CD14-positive monocyte (primary cell): ENCODE data around the gene UBE2J2. TPM values are rescaled to one million over a fixed set of nuclear protein-coding genes. Genes with fewer than 3 reads are reported as not detected.

Experiments
- DNase-seq, 3 donors: peaks; one replicate each; pipeline ENCODE4 v3.0.0-alpha.2; 2011 to 2022
- H2AFZ ChIP-seq: 2 replicates; pipeline ENCODE4 v1.6.0; 2012; ENCODE audit warnings: mild to moderate bottlenecking, low read depth, low read length, inconsistent platforms; ENCODE audit not compliant: insufficient read depth, poor library complexity, severe bottlenecking
- H3K27ac ChIP-seq, 2 donors: 1 replicate in 1 of 2; 2 replicates in 1 of 2; pipeline ENCODE4 v1.5.1; 2012 to 2013; ENCODE audit warnings: low read length in 2 of 2, control low read depth in 1 of 2, inconsistent platforms in 1 of 2, low read depth in 1 of 2, mild to moderate bottlenecking in 1 of 2
- H3K27me3 ChIP-seq, 2 donors: one replicate each; pipeline versions ENCODE4 v1.6.0 to v1.6.1; 2011 to 2013; ENCODE audit warnings: low read length in 2 of 2; ENCODE audit not compliant: control insufficient read depth in 2 of 2, insufficient read depth in 2 of 2
- H3K36me3 ChIP-seq, 2 donors: replicated peaks in 1 of 2; 1 replicate in 1 of 2; 2 replicates in 1 of 2; pipeline versions ENCODE4 v1.5.1 to v1.6.1; 2012 to 2013; ENCODE audit warnings: low read length in 2 of 2, control low read depth in 1 of 2, inconsistent platforms in 1 of 2, mild to moderate bottlenecking in 1 of 2; ENCODE audit not compliant: insufficient read depth in 2 of 2, control insufficient read depth in 1 of 2
- H3K4me1 ChIP-seq, 2 donors: 1 replicate in 1 of 2; 2 replicates in 1 of 2; pipeline versions ENCODE4 v1.5.1 to v1.6.1; 2012 to 2013; ENCODE audit warnings: low read length in 2 of 2, control low read depth in 1 of 2, inconsistent platforms in 1 of 2, mild to moderate bottlenecking in 1 of 2, moderate library complexity in 1 of 2; ENCODE audit not compliant: insufficient read depth in 2 of 2, control insufficient read depth in 1 of 2
- H3K4me2 ChIP-seq: replicated peaks from 2 replicates; pipeline ENCODE3; 2012; ENCODE audit warnings: low read length, moderate library complexity, mild to moderate bottlenecking; ENCODE audit not compliant: poor library complexity, severe bottlenecking; ENCODE audit errors: extremely low read depth
- H3K4me3 ChIP-seq, 3 experiments: fragments of 200-600 bp in 1 of 3; sonication (generic) in 1 of 3; replicated peaks in 1 of 3; 1 replicate in 2 of 3; 2 replicates in 1 of 3; pipeline ENCODE4 v1.5.1; 2011 to 2013; ENCODE audit warnings: low read length in 3 of 3, mild to moderate bottlenecking in 3 of 3, control low read depth in 2 of 3, low read depth in 2 of 3, inconsistent platforms in 1 of 3, moderate library complexity in 1 of 3
- H3K79me2 ChIP-seq: 2 replicates; pipeline ENCODE4 v1.6.0; 2012; ENCODE audit warnings: mild to moderate bottlenecking, control low read depth, inconsistent platforms, low read length, moderate library complexity; ENCODE audit not compliant: insufficient read depth
- H3K9ac ChIP-seq: 2 replicates; pipeline ENCODE4 v1.6.0; 2017; ENCODE audit warnings: low read length, mild to moderate bottlenecking; ENCODE audit not compliant: insufficient read depth, poor library complexity, severe bottlenecking
- H3K9me3 ChIP-seq, 2 donors: replicated peaks in 1 of 2; 1 replicate in 1 of 2; 2 replicates in 1 of 2; pipeline versions ENCODE4 v1.5.1 to v1.6.1; 2012 to 2013; ENCODE audit warnings: low read length in 2 of 2, control low read depth in 1 of 2; ENCODE audit not compliant: control insufficient read depth in 1 of 2, insufficient read depth in 1 of 2
- H4K20me1 ChIP-seq: 2 replicates; pipeline ENCODE4 v1.6.0; 2012; ENCODE audit warnings: mild to moderate bottlenecking, low read length, control low read depth, moderate library complexity; ENCODE audit not compliant: insufficient read depth
- H3K27ac Mint-ChIP-seq, 7 donors: one replicate each; pipeline ENCODE4 v1.8.0; 2020; ENCODE audit warnings: mild to moderate bottlenecking in 7 of 7, mixed read lengths in 7 of 7, moderate library complexity in 6 of 7, inconsistent platforms in 2 of 7
- H3K27me3 Mint-ChIP-seq, 3 donors: one replicate each; pipeline ENCODE4 v1.8.0; 2021 to 2022; ENCODE audit warnings: low read depth in 3 of 3, mild to moderate bottlenecking in 3 of 3, mixed read lengths in 3 of 3, moderate library complexity in 3 of 3, inconsistent platforms in 1 of 3
- H3K36me3 Mint-ChIP-seq, 2 donors: one replicate each; pipeline ENCODE4 v1.8.0; 2020; ENCODE audit warnings: mixed read lengths in 2 of 2, inconsistent platforms in 1 of 2, mild to moderate bottlenecking in 1 of 2
- H3K4me1 Mint-ChIP-seq: one replicate; pipeline ENCODE4 v1.8.0; 2020; ENCODE audit warnings: mild to moderate bottlenecking, mixed read lengths
- H3K4me3 Mint-ChIP-seq, 2 donors: one replicate each; pipeline ENCODE4 v1.8.0; 2020; ENCODE audit warnings: mild to moderate bottlenecking in 2 of 2, mixed read lengths in 2 of 2, moderate library complexity in 1 of 2
- H3K9me3 Mint-ChIP-seq, 7 donors: one replicate each; pipeline ENCODE4 v1.8.0; 2020 to 2022; ENCODE audit warnings: mixed read lengths in 7 of 7, mild to moderate bottlenecking in 6 of 7, moderate library complexity in 6 of 7, inconsistent platforms in 2 of 7
- WGBS: methylation state at CpG from one replicate; pipeline ENCODE4 v1.1.5; 2013; ENCODE audit warnings: missing lambda C conversion rate; ENCODE audit not compliant: insufficient coverage; 5-methylcytosine and 5-hydroxymethylcytosine counted together
- intact Hi-C, 2 donors: fragments of 100-400 bp; cut with micrococcal nuclease; formaldehyde crosslinking; loops; one replicate each; pipeline versions ENCODE4 v1.15.0 to v1.15.1; 2023
- polyA plus RNA-seq, 3 donors: library from polyadenylated mRNA; depleted of rRNA in 1 of 3; unstranded in 2 of 3; stranded (reverse) in 1 of 3; fragments of 300-500 nt in 2 of 3; fragments of >200 nt in 1 of 3; fragmentation: Illumina TruSeq in 2 of 3; gene quantifications; 1 replicate in 2 of 3; 2 replicates in 1 of 3; pipeline ENCODE4 v1.2.3, GENCODE V29; 2012 to 2021
- TF ChIP-seq, protein P1 (sequence below): fragments of 200-600 bp; IDR thresholded peaks from one replicate; pipeline ENCODE4 v1.8.0; 2022; ENCODE audit warnings: antibody characterized with exemption, mild to moderate bottlenecking

The UBE2J2 gene
- polyA plus RNA-seq, 3 donors: 36.5 to 83.2 (median 72.1) TPM

DNA sequence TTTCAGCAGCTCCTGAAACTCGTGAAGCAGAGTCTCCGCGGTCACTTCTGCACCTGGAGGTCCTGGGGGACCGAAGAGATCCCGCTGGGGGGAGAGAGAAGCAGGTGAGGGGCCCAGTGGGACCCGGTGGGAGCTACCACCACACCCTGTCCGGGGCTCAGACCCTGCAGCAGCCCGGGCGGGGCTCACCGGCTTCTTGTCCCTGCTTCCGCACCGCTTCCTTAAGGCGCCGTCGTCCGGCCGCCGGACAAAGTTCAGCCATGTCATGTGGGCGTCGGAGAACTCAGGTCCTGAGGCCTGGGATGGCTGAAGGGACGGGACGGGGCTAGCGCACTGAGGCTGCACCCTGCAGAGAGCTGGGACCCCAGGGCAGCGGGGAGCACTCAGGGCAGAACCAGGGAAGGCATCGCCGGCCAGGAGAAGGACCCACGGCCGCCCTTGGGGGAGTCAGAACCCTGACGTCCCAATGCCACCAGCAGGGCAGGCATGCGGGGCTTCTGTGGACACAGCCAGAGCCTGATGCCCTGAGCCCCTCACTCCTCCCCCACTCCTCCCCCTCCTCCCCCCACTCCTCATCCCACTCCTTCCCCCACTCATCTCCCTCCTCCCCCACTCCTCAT, 29.4 kb downstream of the UBE2J2 start:
- no peak overlapping the region for H3K9ac ChIP-seq
- peaks cover 16 to 43% (median 17%) of the 10 kb centered on the region in 3 donors for H3K27me3 Mint-ChIP-seq
- H3K27me3 ChIP-seq: peaks cover 0 to 23% of the 10 kb centered on the region in 2 donors
- H3K9me3 ChIP-seq: no peaks in the 10 kb centered on the region
- no peak for DNase-seq
- no peak overlapping the region for H3K4me2 ChIP-seq
- H3K4me1 ChIP-seq: no peaks in the 10 kb centered on the region
- no peak overlapping the region for H2AFZ ChIP-seq
- H3K79me2 ChIP-seq: no peaks in the 10 kb centered on the region
- H3K36me3 ChIP-seq: no peaks in the 10 kb centered on the region
- intact Hi-C loops: no loop called here
- no peak overlapping the region for H3K4me3 ChIP-seq
- H3K36me3 Mint-ChIP-seq: no peaks in the 10 kb centered on the region
- peaks cover 7% of the 10 kb centered on the region for H4K20me1 ChIP-seq
- TF ChIP-seq, protein P1, sequence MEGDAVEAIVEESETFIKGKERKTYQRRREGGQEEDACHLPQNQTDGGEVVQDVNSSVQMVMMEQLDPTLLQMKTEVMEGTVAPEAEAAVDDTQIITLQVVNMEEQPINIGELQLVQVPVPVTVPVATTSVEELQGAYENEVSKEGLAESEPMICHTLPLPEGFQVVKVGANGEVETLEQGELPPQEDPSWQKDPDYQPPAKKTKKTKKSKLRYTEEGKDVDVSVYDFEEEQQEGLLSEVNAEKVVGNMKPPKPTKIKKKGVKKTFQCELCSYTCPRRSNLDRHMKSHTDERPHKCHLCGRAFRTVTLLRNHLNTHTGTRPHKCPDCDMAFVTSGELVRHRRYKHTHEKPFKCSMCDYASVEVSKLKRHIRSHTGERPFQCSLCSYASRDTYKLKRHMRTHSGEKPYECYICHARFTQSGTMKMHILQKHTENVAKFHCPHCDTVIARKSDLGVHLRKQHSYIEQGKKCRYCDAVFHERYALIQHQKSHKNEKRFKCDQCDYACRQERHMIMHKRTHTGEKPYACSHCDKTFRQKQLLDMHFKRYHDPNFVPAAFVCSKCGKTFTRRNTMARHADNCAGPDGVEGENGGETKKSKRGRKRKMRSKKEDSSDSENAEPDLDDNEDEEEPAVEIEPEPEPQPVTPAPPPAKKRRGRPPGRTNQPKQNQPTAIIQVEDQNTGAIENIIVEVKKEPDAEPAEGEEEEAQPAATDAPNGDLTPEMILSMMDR: no peak
- H3K27ac ChIP-seq: no peak overlapping the region
- H3K4me3 Mint-ChIP-seq: no peak overlapping the region
- no peak overlapping the region for H3K27ac Mint-ChIP-seq
- H3K4me1 Mint-ChIP-seq: no peaks in the 10 kb centered on the region
- WGBS: 93% methylated on average over 28 of the region's 30 CpGs
- peaks cover 0 to 2% (median 0%) of the 10 kb centered on the region in 7 donors for H3K9me3 Mint-ChIP-seq

DNA sequence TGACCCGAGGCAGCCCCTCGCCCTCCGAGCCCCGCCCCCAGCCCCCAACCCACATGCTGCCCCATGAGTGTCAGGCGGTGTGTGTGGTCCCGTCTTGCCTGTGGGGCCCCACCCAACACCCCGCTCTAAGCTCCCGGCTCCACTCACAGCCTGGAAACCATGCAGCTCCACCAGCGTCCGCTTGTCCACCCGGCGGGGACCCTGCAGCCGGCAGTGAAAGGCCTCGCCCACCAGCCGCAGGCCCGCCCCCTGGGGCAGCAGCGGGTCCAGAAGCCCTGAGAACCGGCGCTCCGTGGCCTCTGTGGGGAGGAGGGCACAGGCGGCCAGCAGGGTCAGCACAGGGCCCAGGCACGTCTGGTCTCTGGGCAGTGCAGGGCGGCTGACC, 29.9 kb downstream of the UBE2J2 start:
- Mint-ChIP-seq H3K4me1 (no peaks in the 10 kb centered on the region), H3K4me3 (no peak overlapping the region), H3K27me3 (peaks cover 17 to 46% (median 17%) of the 10 kb centered on the region in 3 donors), H3K36me3 (no peaks in the 10 kb centered on the region), H3K9me3 (peaks cover 0 to 2% (median 0%) of the 10 kb centered on the region in 7 donors), H3K27ac (no peak overlapping the region)
- Histone ChIP-seq H3K36me3 (no peaks in the 10 kb centered on the region), H4K20me1 (peaks cover 7% of the 10 kb centered on the region), H3K9ac (no peak overlapping the region), H2AFZ (no peak overlapping the region), H3K27me3 (peaks cover 0 to 23% of the 10 kb centered on the region in 2 donors), H3K4me2 (no peak overlapping the region), H3K79me2 (no peaks in the 10 kb centered on the region), H3K9me3 (no peaks in the 10 kb centered on the region), H3K4me3 (no peak overlapping the region), H3K4me1 (no peaks in the 10 kb centered on the region), H3K27ac (no peak overlapping the region)
- DNase-seq: no peak
- TF ChIP-seq, protein P1: no peak
- intact Hi-C loops: no loop called here
- WGBS: 91% methylated on average over 18 of the region's 23 CpGs
